Measurements from ENCODE around the gene VSIG8.

The VSIG8 gene

DNA sequence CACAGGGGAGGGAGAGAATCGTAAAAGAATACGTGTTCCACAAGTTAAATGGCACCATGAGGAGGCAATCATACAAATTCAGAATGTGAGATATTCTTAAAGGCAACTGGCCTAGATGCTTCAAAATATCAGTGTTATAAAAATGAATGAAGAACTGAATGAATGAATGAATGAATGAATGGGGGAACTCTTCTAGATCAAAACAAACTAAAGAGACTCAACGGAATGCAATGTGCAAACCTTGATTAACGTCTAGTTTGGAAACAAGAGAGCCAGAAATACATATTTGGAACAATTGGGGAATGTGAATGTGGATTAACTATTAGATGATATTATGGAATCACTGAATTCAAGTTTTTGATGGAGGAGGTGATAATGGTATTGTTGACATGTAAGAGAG lies 20.7 kb upstream of the VSIG8 start:
- no CpG with 5 or more reads among the region's 4 CpGs for WGBS (ENCODE audit: insufficient coverage, insufficient read length)
- DNase-seq (ENCODE audit: low read depth, low spot score), result no peak
- Histone ChIP-seq H3K27ac (ENCODE audit: low read length) (no peak overlapping the region), H3K4me1 (ENCODE audit: control insufficient read depth, insufficient read depth, low read length) (no peaks in the 10 kb centered on the region), H3K36me3 (ENCODE audit: control insufficient read depth, insufficient read depth, low read length) (no peaks in the 10 kb centered on the region), H3K27me3 (ENCODE audit: control insufficient read depth, insufficient read depth, low read length) (no peaks in the 10 kb centered on the region), H3K4me3 (ENCODE audit: low read length) (no peak overlapping the region), H3K9me3 (ENCODE audit: control insufficient read depth, insufficient read depth, low read length) (no peaks in the 10 kb centered on the region)

DNA sequence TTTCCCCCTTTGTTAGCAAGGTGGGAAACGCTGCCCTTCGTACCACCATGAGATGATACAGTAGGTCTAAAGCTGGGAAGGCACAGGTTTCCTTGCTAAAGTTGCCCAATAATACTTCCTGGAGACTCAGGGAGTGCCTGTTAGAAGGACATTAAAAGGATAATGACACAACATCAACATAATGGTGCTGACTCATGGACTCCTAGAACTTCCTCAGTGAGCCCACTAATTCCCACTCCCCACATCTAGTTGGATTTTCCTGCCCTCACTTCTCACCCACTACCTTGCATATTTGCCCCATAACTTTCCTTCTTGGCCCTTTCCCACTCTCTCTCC lies 20.0 kb upstream of the VSIG8 start:
- no CpG with 5 or more reads among the region's 2 CpGs for WGBS (ENCODE audit: insufficient coverage, insufficient read length)
- Histone ChIP-seq H3K4me1 (ENCODE audit: control insufficient read depth, insufficient read depth, low read length) (no peaks in the 10 kb centered on the region), H3K4me3 (ENCODE audit: low read length) (no peak overlapping the region), H3K36me3 (ENCODE audit: control insufficient read depth, insufficient read depth, low read length) (no peaks in the 10 kb centered on the region), H3K27ac (ENCODE audit: low read length) (no peak overlapping the region), H3K27me3 (ENCODE audit: control insufficient read depth, insufficient read depth, low read length) (no peaks in the 10 kb centered on the region), H3K9me3 (ENCODE audit: control insufficient read depth, insufficient read depth, low read length) (no peaks in the 10 kb centered on the region)
- no peak for DNase-seq (ENCODE audit: low read depth, low spot score)

DNA sequence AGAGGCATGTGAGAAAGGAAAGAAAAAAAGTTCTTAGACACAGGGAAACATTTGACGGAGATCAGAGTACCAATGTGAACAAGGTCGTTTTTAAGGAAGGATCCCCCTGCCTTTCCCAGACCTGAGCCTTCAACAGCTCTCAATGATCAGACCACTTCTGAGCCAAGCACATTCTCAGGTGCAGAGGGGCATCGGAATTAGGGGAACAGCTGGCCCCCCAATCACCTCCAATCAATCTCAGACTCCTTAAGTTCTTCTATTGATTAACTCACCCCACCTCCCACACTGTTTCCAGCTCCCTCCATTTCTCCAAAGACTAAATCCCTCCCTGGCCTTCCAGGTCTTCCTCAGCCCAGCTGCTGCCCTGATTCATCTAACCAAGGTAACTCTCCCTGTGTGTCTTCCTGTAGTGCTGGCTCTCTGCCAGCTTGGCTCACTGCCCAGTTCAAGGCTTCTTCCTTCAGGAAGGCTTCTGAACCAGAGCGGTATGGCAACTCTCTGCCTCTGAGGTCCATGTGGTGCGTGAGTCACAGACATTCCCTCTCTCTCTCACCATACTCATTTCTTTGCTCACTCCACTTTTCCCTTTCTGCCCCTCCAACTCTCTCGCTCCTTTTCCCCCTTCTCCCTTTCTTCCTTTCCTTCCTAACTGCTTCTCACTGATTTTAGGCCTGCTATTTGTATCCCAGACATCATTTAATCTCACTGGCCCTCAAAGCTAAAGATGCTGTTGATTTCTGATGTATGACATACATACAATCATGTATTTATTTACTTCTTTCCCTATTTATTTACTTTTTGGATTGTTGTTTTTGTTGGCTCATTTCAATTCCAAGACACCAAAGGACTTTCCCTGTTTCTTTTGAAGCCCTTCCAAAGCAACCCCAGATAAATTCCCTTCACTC lies 19.4 kb upstream of the VSIG8 start:
- no CpG with 5 or more reads among the region's 6 CpGs for WGBS (ENCODE audit: insufficient coverage, insufficient read length)
- Histone ChIP-seq H3K27me3 (ENCODE audit: control insufficient read depth, insufficient read depth, low read length) (no peaks in the 10 kb centered on the region), H3K36me3 (ENCODE audit: control insufficient read depth, insufficient read depth, low read length) (no peaks in the 10 kb centered on the region), H3K4me1 (ENCODE audit: control insufficient read depth, insufficient read depth, low read length) (no peaks in the 10 kb centered on the region), H3K9me3 (ENCODE audit: control insufficient read depth, insufficient read depth, low read length) (no peaks in the 10 kb centered on the region), H3K27ac (ENCODE audit: low read length) (no peak overlapping the region), H3K4me3 (ENCODE audit: low read length) (no peak overlapping the region)
- no peak for DNase-seq (ENCODE audit: low read depth, low spot score)

DNA sequence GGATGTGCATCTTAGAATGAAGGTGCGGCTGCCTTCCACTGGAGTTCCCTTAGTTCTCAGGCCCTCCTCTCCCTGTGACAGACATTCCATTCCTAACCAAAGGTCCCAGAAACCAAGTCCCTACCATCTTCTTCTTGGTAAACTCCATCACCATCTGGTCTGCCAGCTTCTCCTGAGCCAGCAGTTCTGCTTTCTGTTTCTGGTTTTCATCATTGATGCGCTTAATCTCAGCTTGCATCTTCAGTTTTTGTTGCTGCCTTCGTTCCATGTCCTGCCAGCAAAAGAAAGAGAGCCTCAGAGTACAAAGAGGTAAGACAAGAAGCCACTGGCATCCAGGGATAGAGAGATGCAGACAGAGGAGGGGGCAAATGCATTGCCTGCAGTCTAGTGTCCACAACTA lies 18.0 kb upstream of the VSIG8 start:
- Histone ChIP-seq H3K36me3 (ENCODE audit: control insufficient read depth, insufficient read depth, low read length) (no peaks in the 10 kb centered on the region), H3K27me3 (ENCODE audit: control insufficient read depth, insufficient read depth, low read length) (no peaks in the 10 kb centered on the region), H3K9me3 (ENCODE audit: control insufficient read depth, insufficient read depth, low read length) (no peaks in the 10 kb centered on the region), H3K4me1 (ENCODE audit: control insufficient read depth, insufficient read depth, low read length) (no peaks in the 10 kb centered on the region), H3K4me3 (ENCODE audit: low read length) (no peak overlapping the region), H3K27ac (ENCODE audit: low read length) (no peak overlapping the region)
- WGBS (ENCODE audit: insufficient coverage, insufficient read length), result no CpG with 5 or more reads among the region's 3 CpGs
- no peak for DNase-seq (ENCODE audit: low read depth, low spot score)

DNA sequence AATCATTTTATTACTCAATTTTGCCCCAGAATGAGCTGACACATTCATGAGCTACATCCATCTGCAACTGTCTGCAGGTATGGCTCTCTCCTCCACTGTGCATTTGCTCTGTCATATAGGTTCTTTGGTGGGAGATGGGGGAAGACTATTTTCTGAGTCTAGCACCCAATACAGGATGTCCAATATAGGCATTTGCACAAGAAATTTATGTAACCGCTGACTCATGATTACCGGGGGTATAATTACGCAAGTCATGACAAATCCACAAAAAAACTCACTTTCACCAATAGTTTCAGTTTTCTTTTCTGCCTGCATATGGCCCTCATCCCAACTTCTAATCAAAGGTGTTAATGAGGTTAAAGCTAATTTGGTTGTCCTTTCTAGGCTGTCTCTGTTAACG lies 17.5 kb upstream of the VSIG8 start:
- Histone ChIP-seq H3K4me3 (ENCODE audit: low read length) (no peak overlapping the region), H3K27ac (ENCODE audit: low read length) (no peak overlapping the region), H3K36me3 (ENCODE audit: control insufficient read depth, insufficient read depth, low read length) (no peaks in the 10 kb centered on the region), H3K4me1 (ENCODE audit: control insufficient read depth, insufficient read depth, low read length) (no peaks in the 10 kb centered on the region), H3K9me3 (ENCODE audit: control insufficient read depth, insufficient read depth, low read length) (no peaks in the 10 kb centered on the region), H3K27me3 (ENCODE audit: control insufficient read depth, insufficient read depth, low read length) (no peaks in the 10 kb centered on the region)
- DNase-seq (ENCODE audit: low read depth, low spot score), result no peak
- no CpG with 5 or more reads among the region's 4 CpGs for WGBS (ENCODE audit: insufficient coverage, insufficient read length)

DNA sequence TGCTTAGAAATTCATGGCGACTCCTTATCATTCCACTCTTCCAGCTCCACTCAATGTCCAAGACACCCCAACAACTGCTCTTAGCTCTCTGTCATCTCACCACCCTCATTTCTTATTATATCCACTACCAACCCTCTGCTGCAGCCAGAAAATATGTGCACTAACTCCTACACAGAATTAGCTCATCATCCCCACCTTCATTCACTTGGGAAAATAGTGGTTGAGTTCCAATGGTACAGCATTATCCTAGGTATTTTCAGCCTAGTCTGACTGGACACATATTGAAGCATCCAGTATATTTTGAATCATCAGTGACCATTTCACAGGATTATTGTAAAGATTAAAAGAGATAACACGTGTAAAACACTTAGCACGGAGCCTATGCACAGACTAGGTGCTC lies 16.7 kb upstream of the VSIG8 start:
- no CpG with 5 or more reads among the region's 3 CpGs for WGBS (ENCODE audit: insufficient coverage, insufficient read length)
- Histone ChIP-seq H3K4me3 (ENCODE audit: low read length) (no peak overlapping the region), H3K4me1 (ENCODE audit: control insufficient read depth, insufficient read depth, low read length) (no peaks in the 10 kb centered on the region), H3K36me3 (ENCODE audit: control insufficient read depth, insufficient read depth, low read length) (no peaks in the 10 kb centered on the region), H3K27ac (ENCODE audit: low read length) (no peak overlapping the region), H3K27me3 (ENCODE audit: control insufficient read depth, insufficient read depth, low read length) (no peaks in the 10 kb centered on the region), H3K9me3 (ENCODE audit: control insufficient read depth, insufficient read depth, low read length) (no peaks in the 10 kb centered on the region)
- DNase-seq (ENCODE audit: low read depth, low spot score), result no peak

DNA sequence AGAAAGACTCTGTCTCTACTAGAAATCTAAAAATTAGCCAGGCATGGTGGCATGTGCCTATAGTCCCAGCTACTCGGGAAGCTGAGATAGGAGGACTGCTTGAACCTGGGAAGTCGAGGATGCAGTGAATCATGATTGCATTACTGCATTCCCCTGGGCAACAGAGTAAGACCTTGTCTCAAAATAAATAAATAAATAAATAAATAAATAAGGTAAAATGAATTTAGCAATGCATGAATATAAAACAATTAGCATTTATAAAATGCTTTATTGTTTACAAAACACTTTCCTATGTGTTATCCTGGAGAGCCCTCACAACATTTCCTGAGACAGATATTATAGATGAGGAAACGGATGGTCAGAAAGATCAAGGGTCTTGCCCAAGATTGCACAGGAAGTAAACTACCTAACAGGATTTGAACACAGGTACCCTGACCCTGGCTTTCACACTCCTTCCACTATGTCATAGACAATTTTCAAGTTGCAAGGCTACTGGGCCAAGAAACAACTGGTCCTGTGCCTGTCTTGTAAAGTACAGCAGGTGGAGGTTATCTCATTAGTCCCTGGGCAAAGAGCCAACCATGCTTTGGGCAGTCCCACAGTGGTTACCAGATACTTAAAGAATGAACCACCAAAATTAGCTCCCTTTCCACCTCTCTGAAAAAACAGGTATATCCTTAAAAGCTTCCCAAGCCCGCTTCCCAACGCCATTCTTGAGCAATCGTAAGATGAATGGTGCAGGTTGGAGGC lies 15.4 kb upstream of the VSIG8 start:
- Histone ChIP-seq H3K36me3 (ENCODE audit: control insufficient read depth, insufficient read depth, low read length) (no peaks in the 10 kb centered on the region), H3K9me3 (ENCODE audit: control insufficient read depth, insufficient read depth, low read length) (no peaks in the 10 kb centered on the region), H3K4me1 (ENCODE audit: control insufficient read depth, insufficient read depth, low read length) (no peaks in the 10 kb centered on the region), H3K4me3 (ENCODE audit: low read length) (no peak overlapping the region), H3K27ac (ENCODE audit: low read length) (no peak overlapping the region), H3K27me3 (ENCODE audit: control insufficient read depth, insufficient read depth, low read length) (no peaks in the 10 kb centered on the region)
- DNase-seq (ENCODE audit: low read depth, low spot score), result no peak
- no CpG with 5 or more reads among the region's 6 CpGs for WGBS (ENCODE audit: insufficient coverage, insufficient read length)

DNA sequence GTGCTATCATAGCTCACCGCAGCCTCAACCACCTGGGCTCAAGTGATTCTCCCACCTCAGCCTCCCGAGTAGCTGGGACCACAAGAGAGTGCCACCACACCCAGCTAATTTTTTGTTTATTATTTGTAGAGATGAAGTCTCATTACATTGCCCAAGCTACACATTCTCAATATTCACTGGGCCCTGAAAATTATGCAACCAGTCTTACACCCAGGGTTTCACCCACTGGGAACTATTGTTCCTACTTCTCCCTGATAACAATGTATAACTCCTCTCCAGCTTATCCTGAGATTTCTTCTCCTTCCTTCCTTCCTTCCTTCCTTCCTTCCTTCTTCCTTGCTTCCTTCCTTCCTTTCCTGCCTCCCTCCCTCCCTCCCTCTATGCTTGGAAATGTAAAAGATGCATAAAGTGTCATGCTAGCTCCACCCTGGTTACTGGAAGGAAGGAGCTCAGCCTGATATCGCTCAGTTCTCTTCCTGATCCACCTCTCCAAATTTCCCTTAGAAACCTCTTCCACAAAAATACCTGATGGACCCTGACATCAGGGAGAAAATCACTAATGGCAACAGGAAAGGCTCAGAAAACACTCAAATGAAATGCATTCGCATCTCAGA lies 11.2 kb upstream of the VSIG8 start:
- Histone ChIP-seq H3K36me3 (ENCODE audit: control insufficient read depth, insufficient read depth, low read length) (no peaks in the 10 kb centered on the region), H3K27ac (ENCODE audit: low read length) (no peak overlapping the region), H3K27me3 (ENCODE audit: control insufficient read depth, insufficient read depth, low read length) (no peaks in the 10 kb centered on the region), H3K4me1 (ENCODE audit: control insufficient read depth, insufficient read depth, low read length) (0 out of 2 replicates have a peak, but pooled peaks cover 2% of the 10 kb centered on the region), H3K4me3 (ENCODE audit: low read length) (no peak overlapping the region), H3K9me3 (ENCODE audit: control insufficient read depth, insufficient read depth, low read length) (no peaks in the 10 kb centered on the region)
- WGBS (ENCODE audit: insufficient coverage, insufficient read length), result no CpG with 5 or more reads among the region's 4 CpGs
- DNase-seq (ENCODE audit: low read depth, low spot score), result no peak

DNA sequence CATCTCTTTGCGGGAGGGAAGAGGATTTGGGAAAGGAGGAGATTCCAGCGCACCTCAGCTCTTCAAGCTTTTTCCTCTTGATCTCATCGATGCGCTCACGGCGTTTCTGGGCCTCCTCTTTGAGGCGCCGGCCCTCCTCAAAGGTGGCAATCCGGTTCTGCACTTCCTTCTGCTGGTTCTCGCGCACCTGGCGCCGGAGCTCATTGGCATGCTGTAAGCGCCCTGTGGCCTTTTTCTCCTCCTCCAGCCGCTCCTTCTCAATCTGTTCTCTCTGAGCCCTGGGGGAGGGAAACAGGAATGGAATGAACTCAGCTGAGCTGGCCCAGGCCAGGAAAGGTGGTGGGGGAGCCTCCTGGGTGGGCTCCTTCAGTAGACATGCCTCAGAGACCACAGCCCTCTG lies 10.4 kb upstream of the VSIG8 start:
- no peak overlapping the region for H3K27ac ChIP-seq (ENCODE audit: low read length)
- H3K9me3 ChIP-seq (ENCODE audit: control insufficient read depth, insufficient read depth, low read length), result no peaks in the 10 kb centered on the region
- no peaks in the 10 kb centered on the region for H3K36me3 ChIP-seq (ENCODE audit: control insufficient read depth, insufficient read depth, low read length)
- H3K27me3 ChIP-seq (ENCODE audit: control insufficient read depth, insufficient read depth, low read length), result no peaks in the 10 kb centered on the region
- WGBS (ENCODE audit: insufficient coverage, insufficient read length), result no CpG with 5 or more reads among the region's 15 CpGs
- no peak overlapping the region for H3K4me3 ChIP-seq (ENCODE audit: low read length)
- no peak for DNase-seq (ENCODE audit: low read depth, low spot score)
- H3K4me1 ChIP-seq (ENCODE audit: control insufficient read depth, insufficient read depth, low read length), result 0 out of 2 replicates have a peak, but pooled peaks cover 2% of the 10 kb centered on the region

DNA sequence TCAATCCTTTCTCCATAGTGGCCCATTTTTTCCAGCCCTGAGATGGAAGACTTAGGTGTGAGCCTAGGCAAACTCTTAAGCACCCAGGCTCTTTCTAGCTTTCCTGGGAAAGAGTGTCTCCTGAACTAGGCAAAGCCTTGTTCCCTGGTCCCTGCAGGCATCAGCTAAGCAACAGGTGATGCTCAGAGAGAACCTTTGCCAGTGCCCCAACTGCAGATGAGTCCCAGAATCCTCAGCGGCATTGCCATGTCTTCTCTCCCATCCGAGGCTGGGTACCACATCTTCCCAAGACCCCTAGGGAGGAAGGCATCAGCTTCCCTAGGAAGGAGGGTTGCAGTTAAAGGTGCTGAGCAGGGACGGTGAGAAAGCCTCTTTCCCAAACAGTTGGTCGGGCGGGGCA lies 8.2 kb upstream of the VSIG8 start:
- WGBS (ENCODE audit: insufficient coverage, insufficient read length), result no CpG with 5 or more reads among the region's 5 CpGs
- H3K36me3 ChIP-seq (ENCODE audit: control insufficient read depth, insufficient read depth, low read length), result no peaks in the 10 kb centered on the region
- no peak overlapping the region for H3K4me3 ChIP-seq (ENCODE audit: low read length)
- no peak for DNase-seq (ENCODE audit: low read depth, low spot score)
- 0 out of 2 replicates have a peak, but pooled peaks cover 3% of the 10 kb centered on the region for H3K4me1 ChIP-seq (ENCODE audit: control insufficient read depth, insufficient read depth, low read length)
- H3K27ac ChIP-seq (ENCODE audit: low read length), result no peak overlapping the region
- H3K9me3 ChIP-seq (ENCODE audit: control insufficient read depth, insufficient read depth, low read length), result no peaks in the 10 kb centered on the region
- no peaks in the 10 kb centered on the region for H3K27me3 ChIP-seq (ENCODE audit: control insufficient read depth, insufficient read depth, low read length)

All from iPS DF 6.9 (cell line).